SK-N-SH (cell line): ENCODE measurements around the gene BRD4. TPM values are rescaled to one million over a fixed set of nuclear protein-coding genes. Genes with fewer than 3 reads are reported as not detected.

ENCODE experiments used
- CTCF ChIA-PET: fragments of 300-600, 350-600 bp; formaldehyde crosslinking; extraction: SDS; loops from one replicate; lab custom pipeline; 2021; lab: Yijun Ruan, JAX
- POLR2A ChIA-PET: fragments of 350-600 bp; sonication (Branson Sonifier 250); formaldehyde crosslinking; extraction: SDS; loops from one replicate; lab custom pipeline; 2020; ENCODE audit warnings: antibody characterized with exemption, inconsistent platforms; lab: Yijun Ruan, JAX
- DNase-seq: peaks from one replicate; pipeline ENCODE4 v3.0.0; 2012
- H2AFZ ChIP-seq: fragments of 200-600 bp; sonication (generic); 2 replicates; pipeline ENCODE4 v1.8.1; 2016; ENCODE audit warnings: antibody characterized with exemption, mild to moderate bottlenecking, low read depth
- H3F3A ChIP-seq: fragments of 200-600 bp; sonication (generic); replicated peaks from 2 replicates; pipeline ENCODE3; 2016; ENCODE audit warnings: antibody characterized with exemption, mild to moderate bottlenecking; ENCODE audit not compliant: insufficient read depth
- H3K27ac ChIP-seq, 2 experiments: fragments of 200-500 bp in 1 of 2; fragments of 200-600 bp in 1 of 2; sonication (Bioruptor generic) in 1 of 2; sonication (generic), shearing (Covaris generic) in 1 of 2; 2 replicates each; pipeline versions ENCODE4 v1.5.1 to v1.6.1; 2014 to 2016; ENCODE audit warnings: low read depth in 2 of 2, inconsistent platforms in 1 of 2, low read length in 1 of 2, mild to moderate bottlenecking in 1 of 2, mixed read lengths in 1 of 2
- H3K27me3 ChIP-seq: fragments of 200-600 bp; sonication (generic), shearing (Covaris generic); 2 replicates; pipeline ENCODE4 v1.6.1; 2016; ENCODE audit warnings: mixed run types; ENCODE audit not compliant: insufficient read depth
- H3K36me3 ChIP-seq, 2 experiments: fragments of 200-500 bp in 1 of 2; fragments of 200-600 bp in 1 of 2; sonication (Bioruptor generic) in 1 of 2; sonication (generic) in 1 of 2; replicated peaks in 1 of 2; 2 replicates each; pipeline versions ENCODE3 to v1.5.1; 2014 to 2016; ENCODE audit warnings: low read length in 1 of 2, mild to moderate bottlenecking in 1 of 2; ENCODE audit not compliant: insufficient read depth in 2 of 2, control insufficient read depth in 1 of 2
- H3K4me1 ChIP-seq, 2 experiments: fragments of 200-500 bp in 1 of 2; fragments of 200-600 bp in 1 of 2; sonication (Bioruptor generic) in 1 of 2; sonication (generic), shearing (Covaris generic) in 1 of 2; 2 replicates each; pipeline versions ENCODE4 v1.5.1 to v1.6.1; 2014 to 2016; ENCODE audit warnings: low read depth in 1 of 2, low read length in 1 of 2, mixed run types in 1 of 2; ENCODE audit not compliant: insufficient read depth in 2 of 2, control insufficient read depth in 1 of 2
- H3K4me2 ChIP-seq: fragments of 200-600 bp; sonication (generic), shearing (Covaris generic); 2 replicates; pipeline ENCODE4 v1.6.1; 2017; ENCODE audit warnings: mixed run types
- H3K4me3 ChIP-seq, 2 experiments: fragments of 200-500 bp in 1 of 2; fragments of 200-600 bp in 1 of 2; sonication (Bioruptor generic) in 1 of 2; sonication (generic), shearing (Covaris generic) in 1 of 2; 2 replicates each; pipeline versions ENCODE4 v1.5.1 to v1.8.1; 2014 to 2016; ENCODE audit warnings: low read depth in 2 of 2, inconsistent platforms in 1 of 2, low read length in 1 of 2, mild to moderate bottlenecking in 1 of 2, mixed read lengths in 1 of 2, moderate library complexity in 1 of 2
- H3K79me2 ChIP-seq: fragments of 200-600 bp; sonication (generic); 2 replicates; pipeline ENCODE4 v1.8.1; 2017; ENCODE audit warnings: mild to moderate bottlenecking; ENCODE audit not compliant: insufficient read depth
- H3K9ac ChIP-seq: fragments of 200-600 bp; sonication (generic); 2 replicates; pipeline ENCODE4 v1.6.1; 2017; ENCODE audit warnings: mixed run types
- H3K9me2 ChIP-seq: fragments of 200-600 bp; sonication (generic); 2 replicates; pipeline ENCODE4 v1.6.1; 2017; ENCODE audit warnings: mixed run types
- H3K9me3 ChIP-seq: fragments of 200-600 bp; sonication (generic); 2 replicates; pipeline ENCODE4 v1.6.1; 2017; ENCODE audit warnings: mixed run types, mild to moderate bottlenecking, moderate library complexity
- H4K20me1 ChIP-seq: fragments of 200-600 bp; sonication (generic); 2 replicates; pipeline ENCODE4 v1.6.1; 2017; ENCODE audit warnings: mild to moderate bottlenecking, mixed run types; ENCODE audit not compliant: insufficient read depth
- ELF1 ChIP-seq: IDR thresholded peaks from 2 replicates; pipeline ENCODE4 v1.4.0; 2012
- EZH2phosphoT487 ChIP-seq: fragments of 200-600 bp; sonication (generic); IDR thresholded peaks from 2 replicates; pipeline ENCODE4 v1.6.1; 2017; ENCODE audit warnings: low read depth, mixed run types, mild to moderate bottlenecking, antibody characterized with exemption, moderate library complexity, borderline replicate concordance
- FOSL2 ChIP-seq: IDR thresholded peaks from 2 replicates; pipeline ENCODE4 v1.4.0; 2012; ENCODE audit warnings: low read depth, mild to moderate bottlenecking, moderate library complexity, borderline replicate concordance
- GATA2 ChIP-seq: sonication (generic); formaldehyde crosslinking; IDR thresholded peaks from 2 replicates; pipeline ENCODE4 v1.5.0; 2020; ENCODE audit warnings: mild to moderate bottlenecking, missing genetic modification reagents
- MAX ChIP-seq: IDR thresholded peaks from 2 replicates; pipeline ENCODE4 v1.4.0; 2012; ENCODE audit warnings: low read depth
- NRF1 ChIP-seq: IDR thresholded peaks from 2 replicates; pipeline ENCODE4 v1.6.1; 2012; ENCODE audit warnings: low read depth, mild to moderate bottlenecking, low read length
- RAD21 ChIP-seq: IDR thresholded peaks from 2 replicates; pipeline ENCODE4 v1.6.1; 2012; ENCODE audit warnings: mild to moderate bottlenecking, low read length
- RXRA ChIP-seq: IDR thresholded peaks from 2 replicates; pipeline ENCODE4 v1.4.0; 2012; ENCODE audit warnings: low read depth, mild to moderate bottlenecking, borderline replicate concordance
- TEAD4 ChIP-seq: IDR thresholded peaks from 2 replicates; pipeline ENCODE4 v1.4.0; 2012; ENCODE audit warnings: mild to moderate bottlenecking, borderline replicate concordance; ENCODE audit not compliant: insufficient read depth
- YY1 ChIP-seq: IDR thresholded peaks from 2 replicates; pipeline ENCODE4 v1.4.0; 2012; ENCODE audit warnings: low read depth, mild to moderate bottlenecking
- WGBS: methylation state at CpG from one replicate; pipeline ENCODE4 v1.1.6; 2017; ENCODE audit warnings: low lambda C conversion rate; 5-methylcytosine and 5-hydroxymethylcytosine counted together
- polyA plus RNA-seq, 3 experiments: library from polyadenylated mRNA; depleted of rRNA; stranded (reverse); fragments of >200 nt; gene quantifications; 2 replicates each; pipeline ENCODE4 v1.2.3, GENCODE V29; 2012
- small RNA-seq, 7 experiments: library from RNA; depleted of rRNA; stranded (forward); fragments of <200 nt; gene quantifications; one replicate each; pipeline ENCODE3, GENCODE V24; 2012
- TF ChIP-seq, protein P1 (sequence below): IDR thresholded peaks from 2 replicates; pipeline ENCODE4; 2012
- TF ChIP-seq, protein P2 (sequence below): fragments of 200-600 bp; sonication (generic); IDR thresholded peaks from 2 replicates; pipeline ENCODE4 v1.6.1; 2017; ENCODE audit warnings: antibody characterized with exemption, mild to moderate bottlenecking, moderate library complexity
- TF ChIP-seq, protein P3 (sequence below): IDR thresholded peaks from 2 replicates; pipeline ENCODE4 v1.4.0; 2012; ENCODE audit warnings: low read depth, borderline replicate concordance

The BRD4 gene
- polyA plus RNA-seq, 1 of the 3 experiments (the other 2 are of a cell fraction) = 10.0 TPM

DNA sequence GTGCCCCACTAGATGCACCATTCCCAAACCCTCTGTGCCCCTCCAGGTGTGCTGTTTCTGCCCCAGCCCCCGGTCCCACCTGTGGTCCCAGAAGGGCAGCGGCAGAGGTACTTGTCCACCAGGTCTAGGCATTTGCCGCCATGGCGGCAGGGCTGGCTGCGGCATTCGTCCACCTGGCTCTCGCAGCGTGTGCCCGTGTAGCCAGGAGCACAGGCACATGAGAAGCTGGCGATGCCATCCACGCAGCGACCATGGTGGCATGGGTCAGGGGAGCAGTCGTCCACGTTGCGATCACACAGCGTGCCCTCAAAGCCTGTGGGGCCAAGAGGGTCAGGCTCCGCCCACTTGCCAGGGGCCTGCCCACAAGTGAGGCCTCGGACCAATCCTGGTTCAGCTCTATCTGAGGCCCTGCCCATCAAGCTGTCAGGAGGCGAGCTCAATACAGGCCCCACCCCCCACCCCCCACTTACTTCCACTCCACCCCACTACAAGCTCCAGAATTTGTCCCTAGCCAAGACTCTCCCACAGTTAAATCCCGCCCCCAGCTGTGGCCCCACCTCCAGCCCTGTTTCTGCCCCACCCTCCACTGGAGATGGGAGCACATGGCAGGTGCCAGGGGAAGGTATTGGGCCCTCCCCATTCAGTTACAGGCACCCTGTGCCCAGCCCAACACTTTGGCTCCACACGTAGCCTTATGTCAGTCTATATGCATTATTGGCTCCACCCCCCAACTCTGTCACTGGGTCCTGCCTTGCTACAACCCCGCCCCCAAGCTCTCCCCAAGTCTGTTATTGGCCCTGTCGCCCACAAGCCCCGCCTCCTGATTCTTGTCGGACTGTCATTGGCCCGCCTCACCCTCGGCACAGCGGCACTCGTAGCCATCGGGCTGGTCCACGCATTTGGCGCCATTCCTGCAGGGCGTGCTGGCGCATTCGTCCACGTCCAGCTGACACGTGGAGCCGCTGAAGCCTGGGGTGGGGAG lies 145.0 kb downstream of the BRD4 start:
- Histone ChIP-seq H3K9ac (no peak overlapping the region), H3K9me3 (no peaks in the 10 kb centered on the region), H3K36me3 (no peaks in the 10 kb centered on the region), H4K20me1 (no peaks in the 10 kb centered on the region), H2AFZ (no peak overlapping the region), H3K79me2 (no peaks in the 10 kb centered on the region), H3K27me3 (no peaks in the 10 kb centered on the region), H3K4me3 (no peak overlapping the region), H3K9me2 (no peaks in the 10 kb centered on the region), H3K4me2 (no peak overlapping the region), H3K4me1 (no peaks in the 10 kb centered on the region), H3F3A (no peaks in the 10 kb centered on the region), H3K27ac (no peak overlapping the region)
- ChIA-PET CTCF (no interaction called here), POLR2A (no interaction called here)
- WGBS = 93% methylated on average over 27 of the region's 38 CpGs
- DNase-seq = peak; percentile 73
- TF ChIP-seq GATA2 (no peak), TEAD4 (no peak), EZH2phosphoT487 (no peak), ELF1 (no peak), MAX (no peak), NRF1 (no peak), RAD21 (no peak), FOSL2 (no peak), YY1 (no peak), RXRA (no peak)
- TF ChIP-seq, protein P1, sequence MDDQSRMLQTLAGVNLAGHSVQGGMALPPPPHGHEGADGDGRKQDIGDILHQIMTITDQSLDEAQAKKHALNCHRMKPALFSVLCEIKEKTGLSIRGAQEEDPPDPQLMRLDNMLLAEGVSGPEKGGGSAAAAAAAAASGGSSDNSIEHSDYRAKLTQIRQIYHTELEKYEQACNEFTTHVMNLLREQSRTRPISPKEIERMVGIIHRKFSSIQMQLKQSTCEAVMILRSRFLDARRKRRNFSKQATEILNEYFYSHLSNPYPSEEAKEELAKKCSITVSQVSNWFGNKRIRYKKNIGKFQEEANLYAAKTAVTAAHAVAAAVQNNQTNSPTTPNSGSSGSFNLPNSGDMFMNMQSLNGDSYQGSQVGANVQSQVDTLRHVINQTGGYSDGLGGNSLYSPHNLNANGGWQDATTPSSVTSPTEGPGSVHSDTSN = no peak
- TF ChIP-seq, protein P2, sequence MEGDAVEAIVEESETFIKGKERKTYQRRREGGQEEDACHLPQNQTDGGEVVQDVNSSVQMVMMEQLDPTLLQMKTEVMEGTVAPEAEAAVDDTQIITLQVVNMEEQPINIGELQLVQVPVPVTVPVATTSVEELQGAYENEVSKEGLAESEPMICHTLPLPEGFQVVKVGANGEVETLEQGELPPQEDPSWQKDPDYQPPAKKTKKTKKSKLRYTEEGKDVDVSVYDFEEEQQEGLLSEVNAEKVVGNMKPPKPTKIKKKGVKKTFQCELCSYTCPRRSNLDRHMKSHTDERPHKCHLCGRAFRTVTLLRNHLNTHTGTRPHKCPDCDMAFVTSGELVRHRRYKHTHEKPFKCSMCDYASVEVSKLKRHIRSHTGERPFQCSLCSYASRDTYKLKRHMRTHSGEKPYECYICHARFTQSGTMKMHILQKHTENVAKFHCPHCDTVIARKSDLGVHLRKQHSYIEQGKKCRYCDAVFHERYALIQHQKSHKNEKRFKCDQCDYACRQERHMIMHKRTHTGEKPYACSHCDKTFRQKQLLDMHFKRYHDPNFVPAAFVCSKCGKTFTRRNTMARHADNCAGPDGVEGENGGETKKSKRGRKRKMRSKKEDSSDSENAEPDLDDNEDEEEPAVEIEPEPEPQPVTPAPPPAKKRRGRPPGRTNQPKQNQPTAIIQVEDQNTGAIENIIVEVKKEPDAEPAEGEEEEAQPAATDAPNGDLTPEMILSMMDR = no peak
- TF ChIP-seq, protein P3, sequence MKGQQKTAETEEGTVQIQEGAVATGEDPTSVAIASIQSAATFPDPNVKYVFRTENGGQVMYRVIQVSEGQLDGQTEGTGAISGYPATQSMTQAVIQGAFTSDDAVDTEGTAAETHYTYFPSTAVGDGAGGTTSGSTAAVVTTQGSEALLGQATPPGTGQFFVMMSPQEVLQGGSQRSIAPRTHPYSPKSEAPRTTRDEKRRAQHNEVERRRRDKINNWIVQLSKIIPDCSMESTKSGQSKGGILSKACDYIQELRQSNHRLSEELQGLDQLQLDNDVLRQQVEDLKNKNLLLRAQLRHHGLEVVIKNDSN = no peak

Small RNA genes within 50 kb of the gene (small RNA-seq; reads per million reads assigned to genes)
- gene AC005776.1 = 0 reads per million in 7 experiments

Other genes with a start within 250 kb of the BRD4 start
- gene SYDE1, start 225.1 kb downstream of the BRD4 start, polyA plus RNA-seq (2012; rRNA removed) = 40.6 and 44.1 TPM in 2 replicates
- 4.5 and 7.0 TPM in 2 replicates for gene NOTCH3, start 131.5 kb downstream of the BRD4 start, polyA plus RNA-seq (2012; rRNA removed)
- gene EPHX3, start 100.1 kb downstream of the BRD4 start, polyA plus RNA-seq (2012; rRNA removed) = 0.15 and 0.28 TPM in 2 replicates
- gene AKAP8, start 47.2 kb upstream of the BRD4 start, polyA plus RNA-seq (2012; rRNA removed) = 17.2 and 21.0 TPM in 2 replicates
- gene AKAP8L, start 86.4 kb upstream of the BRD4 start, polyA plus RNA-seq (2012; rRNA removed) = 44.7 and 46.1 TPM in 2 replicates
- 9.9 and 15.5 TPM in 2 replicates for gene WIZ, start 117.4 kb upstream of the BRD4 start, polyA plus RNA-seq (2012; rRNA removed)
- 0.02 TPM in 2 replicates for gene RASAL3, start 132.0 kb upstream of the BRD4 start, polyA plus RNA-seq (2012; rRNA removed)
- not detected in 2 replicates for gene PGLYRP2, start 147.0 kb upstream of the BRD4 start, polyA plus RNA-seq (2012; rRNA removed)
- gene CYP4F22, start 176.0 kb upstream of the BRD4 start, polyA plus RNA-seq (2012; rRNA removed) = not detected in 2 replicates